Stimulated activated CD4-positive, alpha-beta T cell treated with anti-CD3 and anti-CD28 coated beads, Interleukin-12 subunit alpha, Interleukin-12 subunit beta, amount 100 ng/mL, for 24 hours (primary cell): Measurements from ENCODE around the gene SCOC.

ENCODE experiments used
- DNase-seq, 2 experiments: peaks; one replicate each; pipeline ENCODE4 v3.0.0-alpha.2; 2020; ENCODE audit warnings: low read depth in 2 of 2

SCOC gene

GRCh38 chr4:140373328-140374129 lies at the start of gene SCOC:
TSS of gene SCOC (plus strand) at chr4:140373646. CDS start at chr4:140379171, 5,525 bp downstream.
- peak; percentile 96 to 97 for DNase-seq

- no peak for DNase-seq
Observed at GRCh38 chr4:140326395-140326993, 47.0 kb upstream of the SCOC start.

GRCh38 chr4:140330311-140330900 lies 43.0 kb upstream of the SCOC start:
- no peak for DNase-seq

GRCh38 chr4:140331245-140331644 lies 42.2 kb upstream of the SCOC start:
- DNase-seq: no peak

- DNase-seq: no peak
Observed at GRCh38 chr4:140331876-140332275, 41.6 kb upstream of the SCOC start.

GRCh38 chr4:140332734-140333133 lies 40.7 kb upstream of the SCOC start:
- no peak for DNase-seq

GRCh38 chr4:140333523-140333922 lies 39.9 kb upstream of the SCOC start:
- no peak for DNase-seq

GRCh38 chr4:140335076-140335475 lies 38.4 kb upstream of the SCOC start:
- DNase-seq: no peak

- no peak for DNase-seq
Observed at GRCh38 chr4:140336730-140337129, 36.7 kb upstream of the SCOC start.

- no peak for DNase-seq
Observed at GRCh38 chr4:140342620-140343019, 30.8 kb upstream of the SCOC start.

- DNase-seq: no peak
Observed at GRCh38 chr4:140343303-140343702, 30.1 kb upstream of the SCOC start.

GRCh38 chr4:140344101-140344500 lies 29.3 kb upstream of the SCOC start:
- no peak for DNase-seq

- DNase-seq: no peak
Observed at GRCh38 chr4:140344621-140345020, 28.8 kb upstream of the SCOC start.

GRCh38 chr4:140346136-140346535 lies 27.3 kb upstream of the SCOC start:
- DNase-seq: no peak

- DNase-seq: no peak
Observed at GRCh38 chr4:140349816-140350215, 23.6 kb upstream of the SCOC start.

GRCh38 chr4:140351093-140352075 lies 22.1 kb upstream of the SCOC start:
- DNase-seq: no peak

GRCh38 chr4:140353786-140354185 lies 19.7 kb upstream of the SCOC start:
- no peak for DNase-seq

- DNase-seq: no peak
Observed at GRCh38 chr4:140355288-140355687, 18.2 kb upstream of the SCOC start.

GRCh38 chr4:140357868-140358267 lies 15.6 kb upstream of the SCOC start:
- no peak for DNase-seq

GRCh38 chr4:140358281-140358680 lies 15.2 kb upstream of the SCOC start:
- no peak for DNase-seq

GRCh38 chr4:140359562-140360427 lies 13.7 kb upstream of the SCOC start:
- peak; percentile 54 to 73 for DNase-seq
